ENCODE results near the gene FARP2. TPM values are rescaled to one million over a fixed set of nuclear protein-coding genes. Genes with fewer than 3 reads are reported as not detected.

The FARP2 gene
- total RNA-seq, 2 donors from 2014 or later: 30.1 to 44.2 TPM

- intact Hi-C loops (cut with DNase I): no loop called here
- Histone ChIP-seq H3K4me1 (no peaks in the 10 kb centered on the region), H3K4me3 (no peak overlapping the region), H3K27me3 (no peaks in the 10 kb centered on the region), H3K27ac (no peak overlapping the region), H3K36me3 (replicated peaks in 1 of 2; ENCODE audit: insufficient read depth in 1 of 2, low read depth in 2 of 2) (no peaks in the 10 kb centered on the region), H3K9me3 (no peaks in the 10 kb centered on the region)
- DNase-seq (no peak), ATAC-seq (no peak)
- TF ChIP-seq, protein P1, sequence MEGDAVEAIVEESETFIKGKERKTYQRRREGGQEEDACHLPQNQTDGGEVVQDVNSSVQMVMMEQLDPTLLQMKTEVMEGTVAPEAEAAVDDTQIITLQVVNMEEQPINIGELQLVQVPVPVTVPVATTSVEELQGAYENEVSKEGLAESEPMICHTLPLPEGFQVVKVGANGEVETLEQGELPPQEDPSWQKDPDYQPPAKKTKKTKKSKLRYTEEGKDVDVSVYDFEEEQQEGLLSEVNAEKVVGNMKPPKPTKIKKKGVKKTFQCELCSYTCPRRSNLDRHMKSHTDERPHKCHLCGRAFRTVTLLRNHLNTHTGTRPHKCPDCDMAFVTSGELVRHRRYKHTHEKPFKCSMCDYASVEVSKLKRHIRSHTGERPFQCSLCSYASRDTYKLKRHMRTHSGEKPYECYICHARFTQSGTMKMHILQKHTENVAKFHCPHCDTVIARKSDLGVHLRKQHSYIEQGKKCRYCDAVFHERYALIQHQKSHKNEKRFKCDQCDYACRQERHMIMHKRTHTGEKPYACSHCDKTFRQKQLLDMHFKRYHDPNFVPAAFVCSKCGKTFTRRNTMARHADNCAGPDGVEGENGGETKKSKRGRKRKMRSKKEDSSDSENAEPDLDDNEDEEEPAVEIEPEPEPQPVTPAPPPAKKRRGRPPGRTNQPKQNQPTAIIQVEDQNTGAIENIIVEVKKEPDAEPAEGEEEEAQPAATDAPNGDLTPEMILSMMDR (IDR thresholded peaks at IDR 0.05): no peak
- TF ChIP-seq POLR2A (IDR thresholded peaks at IDR 0.05): no peak
- WGBS, 2 donors: 89 to 91% methylated on average over 10 to 23 of the region's 23 CpGs
Observed at GRCh38 chr2:241467777-241468475, 111.8 kb downstream of the FARP2 start.

DNA sequence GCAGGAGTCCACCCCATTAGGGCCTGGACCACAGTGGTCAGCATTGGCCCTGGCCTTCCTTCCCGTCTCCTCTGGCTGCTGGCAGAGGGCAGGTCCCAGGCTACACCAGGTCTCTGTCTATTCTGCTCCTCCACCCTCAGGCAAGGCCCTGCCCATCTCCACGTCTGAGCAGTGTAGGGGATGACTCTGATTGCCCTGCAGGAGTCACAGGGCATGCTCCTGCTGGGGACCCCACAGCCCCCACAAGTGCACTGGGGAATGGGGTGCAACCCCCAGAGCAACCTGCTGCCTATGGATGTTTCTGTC, 112.3 kb downstream of the FARP2 start:
- no peaks in the 10 kb centered on the region for H3K4me1 ChIP-seq
- no peak overlapping the region for H3K27ac ChIP-seq
- H3K4me3 ChIP-seq: no peak overlapping the region
- intact Hi-C loops (cut with DNase I): no loop called here
- H3K27me3 ChIP-seq: no peaks in the 10 kb centered on the region
- TF ChIP-seq, protein P1 (IDR thresholded peaks at IDR 0.05): no peak
- no peak for TF ChIP-seq POLR2A (IDR thresholded peaks at IDR 0.05)
- 77% methylated on average over 2 of the region's 2 CpGs; no CpG with 5 or more reads in 1 of the 2 donors for WGBS, 2 donors
- ATAC-seq: no peak
- DNase-seq: no peak
- H3K9me3 ChIP-seq: no peaks in the 10 kb centered on the region
- no peaks in the 10 kb centered on the region for H3K36me3 ChIP-seq (replicated peaks in 1 of 2; ENCODE audit: insufficient read depth in 1 of 2, low read depth in 2 of 2)

DNA sequence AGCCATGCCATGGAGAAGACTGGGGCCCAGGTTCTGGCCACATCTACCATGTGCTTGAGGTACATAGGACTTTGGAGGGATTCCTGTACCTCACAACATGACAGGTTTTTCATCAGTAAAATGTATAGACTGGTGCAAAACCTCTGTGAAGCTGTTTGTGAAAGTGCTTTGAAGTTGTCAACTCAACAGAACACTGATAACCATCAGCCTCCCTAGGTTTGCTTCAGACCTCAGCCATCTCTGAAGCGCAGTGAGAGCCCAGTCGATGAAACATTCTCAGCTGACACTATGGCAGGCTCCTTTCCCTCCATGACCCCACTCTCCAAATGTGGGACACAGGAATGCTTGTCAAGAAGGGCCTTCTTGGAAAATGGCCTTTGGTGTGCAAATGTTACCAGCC, 113.7 kb downstream of the FARP2 start:
- TF ChIP-seq, protein P1 (IDR thresholded peaks at IDR 0.05): no peak
- no peak for TF ChIP-seq POLR2A (IDR thresholded peaks at IDR 0.05)
- no peak for ATAC-seq
- Histone ChIP-seq H3K4me3 (no peak overlapping the region), H3K27me3 (no peaks in the 10 kb centered on the region), H3K4me1 (no peaks in the 10 kb centered on the region), H3K9me3 (no peaks in the 10 kb centered on the region), H3K27ac (no peak overlapping the region), H3K36me3 (replicated peaks in 1 of 2; ENCODE audit: insufficient read depth in 1 of 2, low read depth in 2 of 2) (no peaks in the 10 kb centered on the region)
- intact Hi-C loops (cut with DNase I): no loop called here
- 79 to 87% methylated on average over 2 of the region's 2 CpGs for WGBS, 2 donors
- no peak for DNase-seq

DNA sequence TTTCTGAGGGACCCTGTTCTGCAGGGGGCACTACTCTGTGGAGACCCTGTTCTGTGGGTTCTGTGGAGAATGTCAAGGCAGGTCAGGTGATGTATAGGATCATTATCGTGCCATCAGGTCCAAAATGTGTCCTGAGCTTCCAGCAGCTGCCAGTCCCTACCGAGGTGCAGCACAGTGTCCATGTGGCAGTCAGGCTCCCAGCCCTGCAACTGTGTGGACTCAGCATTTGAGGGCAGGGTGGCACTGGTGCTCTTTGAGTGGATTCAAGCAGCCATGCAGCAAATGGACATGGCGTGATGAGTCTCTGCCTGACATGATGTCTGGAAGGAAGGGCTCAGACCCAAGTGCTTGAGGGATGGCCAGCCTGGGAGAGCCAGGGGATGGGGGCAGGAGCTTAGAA, 117.3 kb downstream of the FARP2 start:
- H3K4me1 ChIP-seq: no peaks in the 10 kb centered on the region
- DNase-seq (no peak), ATAC-seq (no peak)
- TF ChIP-seq, protein P1 (IDR thresholded peaks at IDR 0.05): no peak
- TF ChIP-seq POLR2A (IDR thresholded peaks at IDR 0.05): no peak
- no peaks in the 10 kb centered on the region for H3K27me3 ChIP-seq
- H3K27ac ChIP-seq: no peak overlapping the region
- H3K36me3 ChIP-seq (replicated peaks in 1 of 2; ENCODE audit: insufficient read depth in 1 of 2, low read depth in 2 of 2): no peaks in the 10 kb centered on the region
- intact Hi-C loops (cut with DNase I): no loop called here
- H3K4me3 ChIP-seq: no peak overlapping the region
- 96 to 100% methylated on average over 3 of the region's 3 CpGs for WGBS, 2 donors
- H3K9me3 ChIP-seq: no peaks in the 10 kb centered on the region

GRCh38 chr2:241475267-241475666, 119.2 kb downstream of the FARP2 start:
- TF ChIP-seq, protein P1 (IDR thresholded peaks at IDR 0.05): no peak
- TF ChIP-seq POLR2A (IDR thresholded peaks at IDR 0.05): no peak
- no peaks in the 10 kb centered on the region for H3K9me3 ChIP-seq
- H3K27me3 ChIP-seq: no peaks in the 10 kb centered on the region
- H3K27ac ChIP-seq: no peak overlapping the region
- ATAC-seq: no peak
- H3K4me1 ChIP-seq: no peaks in the 10 kb centered on the region
- no peaks in the 10 kb centered on the region for H3K36me3 ChIP-seq (replicated peaks in 1 of 2; ENCODE audit: insufficient read depth in 1 of 2, low read depth in 2 of 2)
- no peak for DNase-seq
- WGBS, 2 donors: 97 to 100% methylated on average over 1 to 3 of the region's 3 CpGs
- intact Hi-C loops (cut with DNase I): no loop called here
- no peak overlapping the region for H3K4me3 ChIP-seq

All from body of pancreas (tissue), 4 donors.